Peyer's patch (tissue), 4 donors: ENCODE measurements around the gene WDR83.

Source experiments
- POLR2A ChIP-seq, 2 donors: fragments of 450-650 bp; IDR thresholded peaks; one replicate each; pipeline ENCODE4 v1.5.1; 2017; ENCODE audit warnings: antibody characterized with exemption in 2 of 2, mild to moderate bottlenecking in 2 of 2, moderate library complexity in 2 of 2
- TF ChIP-seq, protein P1 (sequence below), 6 experiments: fragments of 450-650 bp in 4 of 6; fragments of 200-600 bp in 2 of 6; sonication (generic) in 1 of 6; IDR thresholded peaks; one replicate each; pipeline ENCODE4 v1.5.1; 2017 to 2019; ENCODE audit warnings: antibody characterized with exemption in 6 of 6, mild to moderate bottlenecking in 3 of 6, moderate library complexity in 1 of 6

DNA sequence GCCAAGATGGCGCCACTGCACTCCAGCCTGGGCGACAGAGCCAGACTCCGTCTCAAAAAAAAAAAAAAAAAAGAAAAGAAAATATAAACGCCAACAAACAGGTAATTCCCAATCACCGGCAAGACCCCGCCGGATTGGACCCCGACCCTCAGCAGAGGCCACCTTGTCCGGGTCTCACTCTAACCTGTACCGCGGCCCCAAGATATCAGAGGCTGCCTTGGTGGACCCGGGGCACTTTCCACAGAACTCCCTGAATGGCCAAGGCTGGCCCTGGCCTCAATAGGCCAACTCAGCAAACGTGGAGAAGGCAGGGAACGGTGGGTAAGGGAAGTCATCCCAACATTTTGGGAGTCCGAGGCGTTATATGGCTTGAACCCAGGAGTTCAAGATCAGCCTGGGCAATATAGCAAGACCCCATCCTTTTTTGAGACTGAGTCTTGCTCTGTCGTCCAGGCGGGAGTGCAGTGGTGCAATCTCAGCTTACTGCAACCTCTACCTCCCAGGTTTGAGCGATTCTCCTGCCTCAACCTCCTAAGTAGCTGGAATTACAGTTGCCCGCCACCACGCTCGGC is 27.9 kb upstream of the WDR83 start:
- TF ChIP-seq, protein P1, sequence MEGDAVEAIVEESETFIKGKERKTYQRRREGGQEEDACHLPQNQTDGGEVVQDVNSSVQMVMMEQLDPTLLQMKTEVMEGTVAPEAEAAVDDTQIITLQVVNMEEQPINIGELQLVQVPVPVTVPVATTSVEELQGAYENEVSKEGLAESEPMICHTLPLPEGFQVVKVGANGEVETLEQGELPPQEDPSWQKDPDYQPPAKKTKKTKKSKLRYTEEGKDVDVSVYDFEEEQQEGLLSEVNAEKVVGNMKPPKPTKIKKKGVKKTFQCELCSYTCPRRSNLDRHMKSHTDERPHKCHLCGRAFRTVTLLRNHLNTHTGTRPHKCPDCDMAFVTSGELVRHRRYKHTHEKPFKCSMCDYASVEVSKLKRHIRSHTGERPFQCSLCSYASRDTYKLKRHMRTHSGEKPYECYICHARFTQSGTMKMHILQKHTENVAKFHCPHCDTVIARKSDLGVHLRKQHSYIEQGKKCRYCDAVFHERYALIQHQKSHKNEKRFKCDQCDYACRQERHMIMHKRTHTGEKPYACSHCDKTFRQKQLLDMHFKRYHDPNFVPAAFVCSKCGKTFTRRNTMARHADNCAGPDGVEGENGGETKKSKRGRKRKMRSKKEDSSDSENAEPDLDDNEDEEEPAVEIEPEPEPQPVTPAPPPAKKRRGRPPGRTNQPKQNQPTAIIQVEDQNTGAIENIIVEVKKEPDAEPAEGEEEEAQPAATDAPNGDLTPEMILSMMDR (IDR thresholded peaks at IDR 0.05) = no peak
- TF ChIP-seq POLR2A (IDR thresholded peaks at IDR 0.05) = no peak
